K562 (cell line): ENCODE results near the gene CD248. TPM values are rescaled to one million over a fixed set of nuclear protein-coding genes. Genes with fewer than 3 reads are reported as not detected.
A peak's percentile ranks its signal among the peaks of the same experiment; 100 is the strongest.

Experiments used
- ATAC-seq: fragments of 200-7000 bp; cut with Tn5 transposase; 3 replicates; pipeline ENCODE4 v1.9.1; 2020; ENCODE audit warnings: moderate library complexity
- BruUV-seq: library from RNA; stranded (reverse); fragments of 400-500 nt; replicated peaks from 2 replicates; lab custom pipeline; 2021; lab: Mats Ljungman, UMichigan
- CTCF ChIA-PET: fragments of 300-600 bp; formaldehyde crosslinking; extraction: SDS; loops from one replicate; lab custom pipeline; 2021; ENCODE audit warnings: low intra/inter-chr PET ratio; lab: Yijun Ruan, JAX
- POLR2A ChIA-PET: fragments of 300-600, 350-650 bp; sonication (Branson Sonifier 250); formaldehyde crosslinking; extraction: SDS; loops from one replicate; lab custom pipeline; 2021; ENCODE audit warnings: antibody characterized with exemption, inconsistent platforms; lab: Yijun Ruan, JAX
- DNase-seq, 4 experiments: peaks; one replicate each; pipeline versions ENCODE4 v3.0.0 to v3.0.0-alpha.2; 2011 to 2018; ENCODE audit warnings: low spot score in 3 of 4, mixed read lengths in 3 of 4; ENCODE audit errors: extremely low read depth in 1 of 4
- FAIRE-seq: peaks from 2 replicates; lab custom pipeline; 2011; peaks lifted over from hg19 to GRCh38; lab: Jason Lieb, UNC
- H2AFZ ChIP-seq: 2 replicates; pipeline ENCODE4 v1.6.0; 2011; ENCODE audit warnings: low read depth, low read length, control low read depth, inconsistent platforms
- H3K27ac ChIP-seq: fragments of 200-600 bp; 3 replicates; pipeline ENCODE4 v1.8.0; 2011; ENCODE audit warnings: low read depth, mild to moderate bottlenecking, control low read depth, inconsistent platforms, low read length, moderate library complexity, mixed read lengths; ENCODE audit errors: extremely low read depth
- H3K27me3 ChIP-seq, 2 experiments: fragments of 300-600 bp in 1 of 2; 2 replicates in 1 of 2; 3 replicates in 1 of 2; pipeline versions ENCODE4 v1.6.0 to v1.8.0; 2011; ENCODE audit warnings: inconsistent platforms in 2 of 2, low read length in 2 of 2, mild to moderate bottlenecking in 1 of 2, mixed read lengths in 1 of 2, moderate library complexity in 1 of 2; ENCODE audit not compliant: control insufficient read depth in 2 of 2, insufficient read depth in 2 of 2
- H3K36me3 ChIP-seq: fragments of 300-600 bp; 3 replicates; pipeline ENCODE4 v1.8.0; 2011; ENCODE audit warnings: mild to moderate bottlenecking, low read length, inconsistent platforms; ENCODE audit not compliant: control insufficient read depth, insufficient read depth
- H3K4me1 ChIP-seq, 2 experiments: fragments of 200-600 bp in 1 of 2; replicated peaks in 1 of 2; 2 replicates in 1 of 2; 3 replicates in 1 of 2; pipeline versions ENCODE4 v1.5.1 to v1.8.0; 2011; ENCODE audit warnings: inconsistent platforms in 2 of 2, low read length in 2 of 2, mild to moderate bottlenecking in 1 of 2, mixed read lengths in 1 of 2, moderate library complexity in 1 of 2; ENCODE audit not compliant: control insufficient read depth in 2 of 2, insufficient read depth in 2 of 2
- H3K4me2 ChIP-seq: 2 replicates; pipeline ENCODE4 v1.6.1; 2011; ENCODE audit warnings: low read length, control low read depth, inconsistent platforms, mixed read lengths; ENCODE audit not compliant: insufficient read depth
- H3K4me3 ChIP-seq: fragments of 200-600 bp; sonication (generic), shearing (Covaris generic); 2 replicates; pipeline ENCODE4 v1.5.1; 2016; ENCODE audit warnings: control low read depth, inconsistent platforms
- H3K79me2 ChIP-seq: fragments of 200-600 bp; 3 replicates; pipeline ENCODE4 v1.8.0; 2011; ENCODE audit warnings: low read length, inconsistent platforms; ENCODE audit not compliant: control insufficient read depth, insufficient read depth
- H3K9ac ChIP-seq, 2 experiments: 2 replicates each; pipeline versions ENCODE4 v1.6.0 to v1.6.1; 2011; ENCODE audit warnings: low read depth in 2 of 2, low read length in 2 of 2, control low read depth in 1 of 2, inconsistent platforms in 1 of 2, mild to moderate bottlenecking in 1 of 2, mixed read lengths in 1 of 2; ENCODE audit not compliant: insufficient read depth in 1 of 2
- H3K9me1 ChIP-seq: one replicate; pipeline ENCODE4 v1.6.0; 2011; ENCODE audit warnings: inconsistent platforms, mild to moderate bottlenecking, low read length, moderate library complexity; ENCODE audit not compliant: control insufficient read depth, insufficient read depth
- H3K9me3 ChIP-seq: replicated peaks from 2 replicates; pipeline ENCODE4 v1.5.1; 2011; ENCODE audit warnings: low read depth, low read length, inconsistent platforms; ENCODE audit not compliant: control insufficient read depth, insufficient read depth
- H4K20me1 ChIP-seq: replicated peaks from 2 replicates; pipeline ENCODE4 v1.6.1; 2011; ENCODE audit warnings: low read length, inconsistent platforms, mixed read lengths; ENCODE audit not compliant: control insufficient read depth, insufficient read depth
- CTCF ChIP-seq, 3 experiments: IDR thresholded peaks in 2 of 3; conservative IDR thresholded peaks in 1 of 3; 2 replicates each; pipeline ENCODE4 v1.5.1; 2011 to 2012; ENCODE audit warnings: low read length in 3 of 3, mild to moderate bottlenecking in 3 of 3, control low read depth in 2 of 3, improper control_type of control experiment in 1 of 3, inconsistent platforms in 1 of 3, low read depth in 1 of 3, mixed read lengths in 1 of 3, moderate library complexity in 1 of 3; ENCODE audit not compliant: insufficient read depth in 2 of 3
- PCBP2 ChIP-seq: fragments of 200-400 bp; formaldehyde crosslinking; IDR thresholded peaks from 2 replicates; pipeline ENCODE4 v1.6.1; 2018; ENCODE audit warnings: low read length, low read depth, mild to moderate bottlenecking, moderate library complexity; ENCODE audit not compliant: poor library complexity, severe bottlenecking
- SMARCA5 ChIP-seq: fragments of 450-650 bp; IDR thresholded peaks from 2 replicates; pipeline ENCODE4 v1.6.1; 2016
- ZNF57 ChIP-seq: fragments of 450-650 bp; formaldehyde crosslinking; IDR thresholded peaks from 2 replicates; pipeline ENCODE4 v1.4.0; 2020; ENCODE audit warnings: mild to moderate bottlenecking, moderate library complexity
- WGBS: fragments of 100-300 bp; shearing (Covaris generic); methylation state at CpG from one replicate; pipeline ENCODE4 v1.1.6; 2016; ENCODE audit warnings: low coverage, mixed read lengths; ENCODE audit not compliant: insufficient coverage; ENCODE audit errors: missing lambda C conversion rate; 5-methylcytosine and 5-hydroxymethylcytosine counted together
- in situ Hi-C: fragments of 300-500 bp; cut with MboI; formaldehyde crosslinking; loops from 4 replicates; pipeline ENCODE4 v1.15.0; 2018; ENCODE audit warnings: inconsistent platforms, mixed read lengths
- intact Hi-C: fragments of 100-400 bp; cut with micrococcal nuclease; formaldehyde crosslinking; loops from 2 replicates; pipeline ENCODE4 v1.14.2; 2022
- polyA plus RNA-seq, 8 experiments: library from polyadenylated mRNA; depleted of rRNA in 4 of 8; stranded (reverse) in 5 of 8; unstranded in 3 of 8; fragments of >200 nt; fragmentation: Nextera tagmentation in 2 of 8; fragmentation: Illumina TruSeq in 1 of 8; extraction: Ambion mirVana in 2 of 8; extraction: Trizol in 1 of 8; gene quantifications; 2 replicates each; pipeline versions ENCODE4 v1.2.1 to v1.2.3, GENCODE V29; 2011 to 2014; ENCODE audit warnings: inconsistent platforms in 1 of 8, missing spikeins in 1 of 8
- total RNA-seq, 7 experiments: library from RNA; depleted of rRNA in 6 of 7; stranded (reverse); fragments of >200 nt in 6 of 7; fragmentation: Illumina TruSeq in 2 of 7; extraction: Trizol in 2 of 7; gene quantifications; 2 replicates each; pipeline versions ENCODE4 v1.2.1 to v1.2.3, GENCODE V29; 2011 to 2021; ENCODE audit warnings: low replicate concordance in 1 of 7

CD248 gene
- total and polyA plus RNA-seq, 9 of the 15 experiments (the other 6 are each of a cell fraction or from before 2014, with no cell fraction given) = 0.09 TPM; not detected in 8

- H3K27me3 ChIP-seq = no peaks in the 10 kb centered on the region
- H3K9me1 ChIP-seq = no peaks in the 10 kb centered on the region
- FAIRE-seq = no peak
- ChIA-PET POLR2A (interaction anchor here (1.0 to 1.2 kb wide), 2 partner anchors 9 to 15 kb away, joined by 3 to 6 read pairs; no protein-coding TSS in a partner anchor), CTCF (interaction anchor here (0.9 kb wide), 1 partner anchor 75 kb away, joined by 3 read pairs; no protein-coding TSS in a partner anchor)
- no peak for DNase-seq
- no TSS peak for BruUV-seq
- H3K27ac ChIP-seq = no peak overlapping the region
- H3K9me3 ChIP-seq = no peaks in the 10 kb centered on the region
- no peak overlapping the region for H2AFZ ChIP-seq
- peaks cover 19 to 74% of the 10 kb centered on the region in 2 experiments for H3K4me1 ChIP-seq
- TF ChIP-seq CTCF (IDR thresholded peaks at IDR 0.05 in 2 of 3, conservative IDR thresholded peaks at IDR 0.05 in 1 of 3; ENCODE audit: insufficient read depth in 2 of 3, low read depth in 1 of 3, low read length in 3 of 3) (peak in 1 of 3 experiments; percentile 22; a peak in 1 of 6 replicates), SMARCA5 (0 out of 2 replicates have a peak, but pooled peaks have one; percentile 2), ZNF57 (CRISPR knock-in tag) (no peak), PCBP2 (no peak)
- H4K20me1 ChIP-seq = 0 out of 2 replicates have a peak, but pooled peaks cover 3% of the 10 kb centered on the region
- peak overlapping the region in 1 of 2 experiments; percentile 61; a peak in 2 of 4 replicates for H3K9ac ChIP-seq
- ATAC-seq = no peak
- no peaks in the 10 kb centered on the region for H3K79me2 ChIP-seq
- in situ Hi-C loops = no loop called here
- 47% methylated on average over 19 of the region's 19 CpGs for WGBS
- intact Hi-C loops = no loop called here
- no peak overlapping the region for H3K4me3 ChIP-seq
- H3K36me3 ChIP-seq = peaks cover 13% of the 10 kb centered on the region; the same call in 1 of the 3 replicates
- H3K4me2 ChIP-seq = no peak overlapping the region
These were observed 16.5 kb upstream of the CD248 start for GRCh38 chr11:66333220-66333877.
